OCI-LY1 (cell line): ENCODE results near the gene MAGI1.

Experiments
- EZH2 ChIP-seq: fragments of 200-600 bp; sonication (generic), shearing (Covaris generic); IDR thresholded peaks from 2 replicates; pipeline ENCODE4 v1.8.0; 2017; ENCODE audit warnings: borderline replicate concordance, mixed run types, mild to moderate bottlenecking, antibody characterized with exemption, low read length, moderate library complexity, mixed read lengths
- TF ChIP-seq, protein P1 (sequence below): fragments of 200-600 bp; sonication (generic), shearing (Covaris generic); IDR thresholded peaks from 2 replicates; pipeline ENCODE4 v1.5.1; 2017; ENCODE audit warnings: mild to moderate bottlenecking, antibody characterized with exemption, low read length, moderate library complexity, mixed read lengths

DNA sequence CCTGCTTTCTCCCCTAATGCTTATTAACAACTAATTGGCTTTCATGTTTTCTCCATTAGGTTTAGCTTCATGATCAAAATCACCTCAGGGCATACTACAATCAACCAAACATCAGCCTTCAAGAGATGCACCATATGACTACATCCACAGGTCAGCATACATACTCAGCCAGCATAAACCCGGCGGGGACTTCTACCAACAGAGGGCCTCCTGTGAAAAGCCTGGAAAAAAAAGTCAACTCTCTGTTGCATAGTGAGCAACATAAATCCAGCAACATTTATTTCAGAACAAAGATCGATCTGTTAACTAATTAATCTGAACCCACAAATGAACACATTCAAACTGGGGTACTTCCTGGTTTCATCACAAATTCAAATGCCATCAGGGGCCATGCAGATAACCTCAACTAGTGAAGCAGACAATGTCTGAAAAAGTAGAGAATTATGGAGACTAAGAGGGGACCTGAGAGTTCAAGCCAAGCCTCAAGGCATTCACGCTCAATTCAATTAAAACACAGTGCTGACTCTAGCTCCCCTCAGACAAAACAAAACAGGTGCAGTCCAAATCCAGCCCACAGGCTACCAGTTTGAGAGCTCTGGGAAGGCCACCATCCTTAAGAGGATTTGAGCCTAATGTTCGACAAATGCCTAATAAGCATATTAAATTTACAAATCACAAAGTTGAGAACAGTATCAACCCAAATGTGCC lies 124.5 kb downstream of the MAGI1 start:
- TF ChIP-seq, protein P1, sequence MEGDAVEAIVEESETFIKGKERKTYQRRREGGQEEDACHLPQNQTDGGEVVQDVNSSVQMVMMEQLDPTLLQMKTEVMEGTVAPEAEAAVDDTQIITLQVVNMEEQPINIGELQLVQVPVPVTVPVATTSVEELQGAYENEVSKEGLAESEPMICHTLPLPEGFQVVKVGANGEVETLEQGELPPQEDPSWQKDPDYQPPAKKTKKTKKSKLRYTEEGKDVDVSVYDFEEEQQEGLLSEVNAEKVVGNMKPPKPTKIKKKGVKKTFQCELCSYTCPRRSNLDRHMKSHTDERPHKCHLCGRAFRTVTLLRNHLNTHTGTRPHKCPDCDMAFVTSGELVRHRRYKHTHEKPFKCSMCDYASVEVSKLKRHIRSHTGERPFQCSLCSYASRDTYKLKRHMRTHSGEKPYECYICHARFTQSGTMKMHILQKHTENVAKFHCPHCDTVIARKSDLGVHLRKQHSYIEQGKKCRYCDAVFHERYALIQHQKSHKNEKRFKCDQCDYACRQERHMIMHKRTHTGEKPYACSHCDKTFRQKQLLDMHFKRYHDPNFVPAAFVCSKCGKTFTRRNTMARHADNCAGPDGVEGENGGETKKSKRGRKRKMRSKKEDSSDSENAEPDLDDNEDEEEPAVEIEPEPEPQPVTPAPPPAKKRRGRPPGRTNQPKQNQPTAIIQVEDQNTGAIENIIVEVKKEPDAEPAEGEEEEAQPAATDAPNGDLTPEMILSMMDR: no peak
- TF ChIP-seq EZH2: no peak
